GM21515 (cell line): ENCODE measurements around the gene DMRTB1.
"Not testable (repeated sequence)": the region's sequence is repeated elsewhere in the genome, so short reads cannot be mapped to it uniquely, and the experiment has no call there.

Experiments
- ATAC-seq: cut with Tn5 transposase; IDR thresholded peaks from one replicate; pipeline ENCODE4 v1.9.1; 2021; ENCODE audit not compliant: unreplicated experiment

Gene DMRTB1

GRCh38 chr1:53434405-53435007 is 24.7 kb upstream of the DMRTB1 start:
- ATAC-seq: not testable (repeated sequence)

DNA sequence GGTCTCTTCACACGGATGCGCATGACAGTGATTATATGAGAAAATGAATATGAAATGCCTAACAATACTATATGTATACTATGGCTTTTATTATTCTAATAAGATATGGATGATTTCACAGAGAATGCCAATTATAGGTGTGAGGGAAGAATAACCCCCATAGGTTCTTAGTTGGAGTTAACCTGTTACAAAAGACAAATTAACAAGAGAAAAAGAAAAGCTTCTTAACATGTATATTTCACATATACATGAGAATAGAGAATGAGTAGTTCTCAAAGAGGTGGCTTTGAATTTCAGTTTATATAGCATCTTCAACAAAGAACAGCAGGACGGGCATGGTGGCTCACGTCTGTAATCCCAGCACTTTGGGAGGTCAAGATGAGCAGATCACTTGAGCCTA is 24.0 kb upstream of the DMRTB1 start:
- no peak for ATAC-seq

- no peak for ATAC-seq
These were observed 20.5 kb upstream of the DMRTB1 start for GRCh38 chr1:53438427-53439336.

DNA sequence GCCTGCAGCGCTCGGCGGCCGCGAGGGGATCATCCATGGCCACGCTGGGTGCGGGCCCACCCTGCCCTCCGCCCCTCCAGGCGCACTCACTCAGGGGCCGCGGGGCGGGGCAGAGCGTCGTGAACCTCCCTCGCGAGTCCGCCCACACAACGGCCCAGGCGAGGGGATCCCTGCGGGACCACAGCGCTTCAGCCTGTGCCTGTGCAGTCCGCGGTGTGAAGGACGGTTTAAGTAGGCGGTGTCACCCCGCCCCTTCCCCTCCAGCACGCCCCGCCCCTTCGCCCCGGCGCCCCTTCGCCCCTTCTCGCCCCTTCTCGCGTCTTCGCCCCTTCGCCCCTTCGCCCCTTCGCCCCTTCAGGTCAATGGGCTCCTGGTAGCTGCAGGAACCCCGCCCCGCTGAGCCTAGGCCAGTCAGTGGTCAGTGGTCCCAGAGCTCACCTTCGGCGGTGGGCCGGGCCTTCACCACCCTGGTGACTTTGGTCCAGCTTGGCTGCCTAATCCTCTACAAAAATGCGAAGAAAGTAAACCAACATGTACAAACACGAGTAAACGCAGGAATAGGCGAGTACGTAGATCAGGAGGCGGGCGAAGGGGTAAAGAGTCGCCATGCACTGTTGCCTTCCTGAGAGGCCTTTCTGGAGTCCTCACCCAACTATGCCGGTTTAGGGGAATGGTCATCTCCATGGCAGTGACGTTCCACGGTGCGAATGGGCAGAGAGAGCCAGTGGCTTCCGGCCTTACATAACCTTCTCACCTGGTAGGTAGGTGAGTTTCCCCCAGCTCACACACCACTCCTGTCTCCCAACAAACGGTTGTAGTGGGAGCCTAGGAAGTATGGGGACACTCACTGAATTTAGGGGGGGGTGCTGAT is 19.6 kb upstream of the DMRTB1 start:
- no peak for ATAC-seq

DNA sequence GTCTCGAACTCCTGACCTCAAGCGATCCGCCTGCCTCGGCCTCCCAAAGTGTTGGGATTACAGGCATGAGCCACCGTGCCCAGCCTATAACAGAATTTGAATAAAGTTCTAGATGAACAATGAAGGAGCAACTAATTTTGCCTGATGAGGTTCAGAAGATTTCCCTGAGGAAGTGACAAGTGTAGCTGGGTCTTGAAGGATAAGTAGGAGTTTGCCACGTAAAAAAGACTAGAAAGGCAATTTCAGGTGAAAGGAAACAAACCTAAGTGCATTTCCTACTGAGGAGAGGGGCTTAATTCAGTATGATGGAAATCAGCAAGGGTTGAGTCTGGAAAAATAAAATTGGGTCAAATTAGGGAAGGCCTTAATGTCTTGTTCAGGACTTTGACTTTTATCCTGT is 18.6 kb upstream of the DMRTB1 start:
- no peak for ATAC-seq

- ATAC-seq: no peak
These were observed 16.9 kb upstream of the DMRTB1 start for GRCh38 chr1:53442299-53442698.

DNA sequence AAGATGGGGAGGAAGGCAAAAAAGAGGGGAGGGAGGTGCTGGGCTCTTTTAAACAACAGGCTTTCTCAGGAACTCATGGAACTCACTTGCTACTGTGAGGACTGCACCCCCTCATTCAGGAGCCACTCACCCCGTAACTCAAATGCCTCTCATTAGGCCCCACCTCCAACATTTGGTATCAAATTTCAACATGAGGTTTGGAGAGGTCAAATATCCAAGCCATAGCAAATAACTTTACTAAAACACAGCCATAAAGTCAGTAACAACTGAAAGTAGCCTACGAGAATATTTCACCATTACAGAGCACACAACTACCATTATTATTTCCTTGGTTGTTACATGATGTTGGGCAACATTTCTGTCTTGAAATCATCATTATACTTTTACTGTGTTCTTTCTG is 13.1 kb upstream of the DMRTB1 start:
- no peak for ATAC-seq

DNA sequence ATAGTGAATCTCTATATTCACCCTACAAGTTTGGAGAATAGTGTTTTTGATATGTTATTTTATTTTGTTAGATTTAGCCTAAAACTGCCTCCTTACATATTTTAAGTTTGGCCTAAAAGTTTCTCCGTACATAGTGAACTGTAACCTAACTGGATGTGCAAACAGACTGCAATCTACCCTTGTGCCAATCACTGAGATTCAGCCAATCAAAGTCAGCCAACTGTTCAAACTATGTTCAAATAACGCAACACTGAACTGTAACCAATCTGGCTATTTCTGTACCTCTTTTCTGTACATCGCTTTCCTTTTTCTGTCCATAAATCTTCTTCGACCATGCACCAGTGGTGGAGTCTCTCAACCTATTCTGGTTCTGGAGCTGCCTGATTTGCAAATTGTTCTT is 11.8 kb upstream of the DMRTB1 start:
- no peak for ATAC-seq

DNA sequence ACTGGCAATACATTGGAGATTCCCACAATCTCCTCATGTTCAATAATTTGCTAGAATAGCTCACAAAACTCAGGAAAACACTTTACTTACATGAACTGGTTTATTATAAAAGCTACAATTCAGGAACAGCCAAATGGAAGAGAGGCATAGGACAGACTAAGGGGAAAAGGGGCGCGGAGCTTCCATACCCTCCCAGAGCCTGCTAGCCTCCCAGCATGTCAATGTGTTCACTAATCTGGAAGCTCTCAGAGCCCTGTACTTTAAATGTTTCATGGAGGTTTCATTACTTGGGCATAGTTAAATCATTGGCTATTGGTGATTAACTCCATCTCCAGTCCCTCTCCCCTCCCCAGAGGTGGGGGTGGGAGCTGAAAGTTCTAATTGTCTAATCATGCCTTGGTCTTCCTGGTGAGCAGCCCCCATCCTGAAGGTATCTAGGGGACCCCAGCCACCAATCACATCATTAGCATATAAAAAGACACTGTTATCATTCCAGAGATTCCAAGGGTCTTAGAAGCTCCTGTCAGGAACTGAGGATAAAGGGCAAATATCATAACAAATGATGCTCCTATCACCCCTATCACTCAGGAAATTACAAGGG is 10.9 kb upstream of the DMRTB1 start:
- ATAC-seq: no peak

DNA sequence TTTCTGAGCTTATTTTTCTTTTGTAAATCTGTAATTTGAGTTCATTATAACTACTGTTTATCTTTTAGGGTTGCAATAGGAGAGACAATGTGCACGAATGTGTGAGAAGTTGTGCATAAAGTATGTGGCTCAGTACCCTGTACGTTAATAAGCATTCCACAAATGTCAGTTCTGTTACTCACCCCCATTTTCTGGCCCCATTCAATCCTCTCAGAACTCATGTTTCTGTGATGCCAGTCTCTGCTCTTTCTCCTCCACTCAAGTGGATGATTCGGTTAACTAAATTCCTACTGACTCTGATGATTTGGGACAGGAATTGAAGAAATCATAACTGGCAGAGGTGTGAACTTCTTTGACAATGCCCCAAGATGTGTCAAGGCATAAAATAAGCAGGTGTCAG is 10.2 kb upstream of the DMRTB1 start:
- ATAC-seq: no peak

GRCh38 chr1:53449693-53450092 is 9.5 kb upstream of the DMRTB1 start:
- no peak for ATAC-seq

DNA sequence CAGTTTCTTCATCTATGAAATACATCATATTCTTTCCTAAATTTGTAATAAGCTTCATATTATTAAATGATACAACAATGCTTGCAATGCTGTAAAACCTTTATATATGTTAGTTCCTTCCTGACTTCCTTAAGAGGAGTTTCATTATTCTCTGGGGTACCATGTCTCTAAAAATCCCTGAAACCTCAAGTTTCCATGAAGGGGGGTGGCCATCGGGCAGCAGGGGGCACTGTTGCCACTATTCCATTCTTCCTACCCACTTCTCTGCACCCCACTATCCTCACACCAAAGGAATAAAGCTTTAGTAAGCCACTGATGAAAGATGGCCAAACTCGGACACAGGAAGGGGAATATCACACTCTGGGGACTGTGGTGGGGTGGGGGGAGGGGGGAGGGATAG is 9.0 kb upstream of the DMRTB1 start:
- ATAC-seq: no peak

DNA sequence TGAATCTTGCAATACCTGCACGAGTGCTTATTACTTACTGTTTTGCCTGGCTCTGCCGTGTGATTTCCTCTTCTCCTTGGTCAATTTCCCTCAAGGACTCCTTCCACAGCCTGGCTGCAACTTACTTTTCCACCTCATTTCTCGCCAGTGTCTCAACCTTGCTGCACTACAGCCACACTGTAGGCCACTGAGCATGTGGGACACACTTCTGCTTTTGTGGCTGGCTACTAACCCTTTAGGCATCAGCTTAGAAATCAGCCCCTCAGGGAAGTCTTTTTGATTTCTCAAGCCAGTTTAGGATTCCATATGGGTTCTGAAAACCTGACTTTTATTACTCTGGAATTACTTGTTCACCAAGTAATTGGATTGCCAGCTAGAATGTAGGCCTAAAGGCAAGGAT is 5.2 kb upstream of the DMRTB1 start:
- ATAC-seq: no peak

GRCh38 chr1:53455364-53455991 is 3.7 kb upstream of the DMRTB1 start:
- no peak for ATAC-seq

DNA sequence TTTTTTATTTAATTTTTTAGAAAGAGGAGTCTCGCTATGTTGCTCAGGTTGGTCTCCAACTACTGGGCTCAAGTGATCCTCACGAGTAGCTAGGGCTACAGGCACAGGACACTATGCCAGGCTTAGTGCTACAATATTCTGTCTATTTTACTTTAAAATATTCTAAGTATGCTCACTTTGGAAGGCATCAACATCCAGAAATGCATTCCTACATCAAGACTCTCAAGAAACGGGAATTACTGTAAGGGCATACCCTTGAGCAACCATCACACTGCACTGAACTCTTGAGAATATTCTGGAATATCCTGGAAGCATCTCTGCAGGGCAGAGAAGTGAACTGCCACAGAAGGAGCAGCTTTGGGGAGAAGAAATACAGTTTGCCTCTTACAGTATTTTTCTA is 565 bp upstream of the DMRTB1 start:
- no peak for ATAC-seq

- ATAC-seq: no peak
These were observed 1.0 kb downstream of the DMRTB1 start for GRCh38 chr1:53460211-53460634.

DNA sequence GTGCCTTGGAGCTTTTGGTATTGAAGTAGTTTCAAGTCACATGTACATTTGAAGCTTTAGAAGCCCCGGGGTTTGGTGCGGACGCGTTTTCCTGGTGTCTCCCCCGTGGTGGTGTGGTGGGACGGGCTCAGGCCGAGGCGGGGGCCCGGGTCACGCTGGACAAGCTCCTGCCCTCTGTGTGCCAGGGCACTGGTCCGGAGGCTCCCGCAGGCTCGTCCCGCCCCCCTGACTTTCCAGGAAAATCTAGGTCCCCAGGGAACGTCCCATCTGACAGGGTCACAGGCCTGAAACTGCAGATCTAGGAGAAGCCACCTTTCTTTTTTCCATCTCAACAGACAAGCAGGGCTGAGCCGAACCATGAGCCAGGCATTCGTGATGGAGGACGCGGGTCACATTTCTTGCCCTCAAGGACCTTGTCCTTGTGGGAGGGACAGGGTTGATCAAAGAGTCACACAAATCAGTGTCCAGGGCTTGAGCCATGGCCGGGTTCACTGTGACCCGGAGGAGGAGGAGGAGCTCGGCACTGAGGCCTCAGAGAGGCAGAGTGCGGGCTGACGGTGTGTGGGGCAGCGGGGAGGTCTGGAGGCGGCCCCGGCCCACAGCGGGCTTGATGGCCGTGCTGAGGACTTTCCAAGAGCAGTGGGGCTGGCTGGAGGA is 1.6 kb downstream of the DMRTB1 start:
- ATAC-seq: no peak

DNA sequence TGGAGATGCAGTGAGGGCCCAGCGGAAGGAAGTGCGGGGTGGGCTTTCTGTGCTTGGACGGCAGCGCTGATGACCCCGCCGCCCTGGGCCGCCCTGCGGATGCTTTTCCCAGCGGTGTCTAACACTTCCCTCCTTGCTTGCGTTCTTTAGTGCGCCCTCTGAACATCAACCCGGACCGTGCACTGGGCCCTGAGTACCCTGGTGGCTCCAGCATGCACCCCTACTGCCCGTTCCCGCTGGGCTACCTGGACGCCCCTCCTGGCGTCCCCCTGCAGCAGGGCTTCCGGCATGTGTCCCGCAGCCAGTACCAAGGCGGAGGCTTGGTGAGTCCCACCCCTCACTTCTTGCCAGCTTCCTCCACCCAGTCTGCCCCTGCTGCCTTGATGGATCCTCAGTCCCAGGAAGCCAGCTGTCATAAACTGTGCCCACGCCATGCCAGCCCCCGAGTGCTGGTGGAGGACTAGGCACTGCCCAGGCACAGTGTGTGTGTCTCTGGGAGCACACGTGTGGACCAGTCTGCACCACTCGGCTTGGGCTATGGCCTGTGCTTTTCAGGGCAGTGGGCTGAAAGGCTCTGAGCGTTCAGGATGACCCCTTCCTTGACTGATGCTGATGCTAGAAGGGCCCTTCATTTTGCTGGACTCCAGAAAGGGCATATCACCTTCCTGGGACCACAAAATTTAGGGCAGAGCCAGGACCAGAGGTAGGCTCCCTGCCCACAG is 2.3 kb downstream of the DMRTB1 start:
- no peak for ATAC-seq

GRCh38 chr1:53462193-53462592 is 3.0 kb downstream of the DMRTB1 start:
- ATAC-seq: no peak
